Femur (tissue), 1 donor: ENCODE measurements around the gene PPP1R12B.
"Not testable (repeated sequence)": the region's sequence is repeated elsewhere in the genome, so short reads cannot be mapped to it uniquely, and the experiment has no call there.

ENCODE experiments used
- DNase-seq: peaks from one replicate; pipeline ENCODE4 v3.0.0-alpha.2; 2017

PPP1R12B gene

GRCh38 chr1:202540014-202540413 lies 191.5 kb downstream of the PPP1R12B start:
- DNase-seq, result no peak

GRCh38 chr1:202540448-202540847 lies 191.9 kb downstream of the PPP1R12B start:
- no peak for DNase-seq

- not testable (repeated sequence) for DNase-seq
Observed at GRCh38 chr1:202540858-202541257, 192.4 kb downstream of the PPP1R12B start.

DNA sequence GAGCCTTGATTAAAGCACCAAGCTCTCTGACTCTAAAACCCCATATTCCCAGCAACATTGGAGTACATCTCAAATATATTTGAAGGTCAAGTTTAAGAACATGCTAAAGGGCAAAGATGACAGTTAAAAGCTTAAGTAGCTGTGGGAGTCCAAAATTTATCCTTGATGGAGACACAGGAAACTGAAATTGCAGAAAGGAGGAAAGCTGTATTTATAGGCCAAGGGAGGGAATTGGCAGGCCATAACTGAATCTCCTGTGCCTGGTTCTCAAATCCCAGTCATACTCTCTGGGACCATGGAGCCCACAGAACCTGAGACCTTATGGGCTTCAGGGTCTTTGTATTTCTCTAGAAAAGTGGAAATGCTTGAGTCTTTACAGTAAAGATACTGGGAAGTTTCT lies 193.9 kb downstream of the PPP1R12B start:
- not testable (repeated sequence) for DNase-seq

GRCh38 chr1:202543537-202543936 lies 195.0 kb downstream of the PPP1R12B start:
- DNase-seq, result peak; percentile 36

DNA sequence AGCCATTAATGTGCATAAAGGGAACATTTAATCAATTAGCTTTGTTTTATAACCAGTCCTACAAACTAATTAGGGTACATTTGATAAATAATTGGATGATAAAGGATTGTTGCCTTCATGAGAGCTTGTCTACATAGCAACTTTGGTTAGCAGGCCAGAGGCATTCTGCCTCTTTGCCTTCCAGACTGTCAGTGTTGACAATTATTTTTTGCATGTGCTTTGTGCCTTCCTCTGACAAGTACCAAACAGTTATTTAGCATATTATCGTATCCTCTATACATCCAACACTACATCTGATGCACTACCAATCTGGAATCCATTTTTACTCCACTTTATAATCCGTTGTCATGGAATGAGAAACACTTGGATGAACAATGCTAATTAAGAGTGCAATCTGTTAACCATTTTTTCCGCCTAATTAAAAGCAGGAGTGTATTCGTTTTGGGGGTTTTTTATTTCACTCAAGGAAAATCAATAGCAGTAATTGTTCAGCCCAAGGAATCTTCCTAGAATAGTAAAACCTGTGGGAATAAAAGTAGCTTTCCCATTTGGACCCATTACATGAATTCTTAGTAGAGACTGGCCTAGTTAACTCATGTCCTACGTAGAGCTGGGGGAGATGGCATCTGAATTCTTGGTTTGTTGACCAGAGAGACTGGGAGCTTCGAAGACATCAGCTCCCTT lies 196.4 kb downstream of the PPP1R12B start:
- not testable (repeated sequence) for DNase-seq

DNA sequence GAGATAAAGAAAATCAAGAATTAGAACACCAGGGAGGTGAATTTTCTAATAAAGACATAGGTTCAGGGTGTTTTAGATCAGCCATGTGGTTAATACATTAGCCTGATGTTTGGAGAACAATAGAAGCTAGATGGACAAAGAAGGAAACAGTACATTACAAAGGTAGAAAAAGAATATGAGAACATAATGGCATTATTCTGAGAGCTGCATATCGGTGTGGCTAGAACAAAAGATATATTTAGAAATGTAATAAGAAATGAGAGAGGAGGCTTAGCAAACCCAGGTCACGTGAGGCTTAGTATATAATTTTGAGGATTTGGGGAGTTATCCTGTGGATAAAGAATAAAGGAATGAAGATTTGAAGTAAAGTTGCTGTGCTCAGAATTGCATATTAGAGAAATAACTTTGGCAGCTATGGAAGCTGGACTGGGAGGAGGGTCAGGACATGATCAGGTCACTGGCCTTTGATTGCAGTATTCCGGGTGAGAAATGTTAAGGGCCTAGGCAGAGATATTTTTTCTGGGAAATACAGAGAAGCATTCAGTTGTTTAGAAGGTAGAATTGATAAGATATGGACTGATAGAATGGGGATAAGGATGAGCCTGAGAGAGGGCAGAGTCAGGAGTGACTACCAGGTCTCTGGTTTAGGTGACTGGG lies 197.3 kb downstream of the PPP1R12B start:
- not testable (repeated sequence) for DNase-seq

DNA sequence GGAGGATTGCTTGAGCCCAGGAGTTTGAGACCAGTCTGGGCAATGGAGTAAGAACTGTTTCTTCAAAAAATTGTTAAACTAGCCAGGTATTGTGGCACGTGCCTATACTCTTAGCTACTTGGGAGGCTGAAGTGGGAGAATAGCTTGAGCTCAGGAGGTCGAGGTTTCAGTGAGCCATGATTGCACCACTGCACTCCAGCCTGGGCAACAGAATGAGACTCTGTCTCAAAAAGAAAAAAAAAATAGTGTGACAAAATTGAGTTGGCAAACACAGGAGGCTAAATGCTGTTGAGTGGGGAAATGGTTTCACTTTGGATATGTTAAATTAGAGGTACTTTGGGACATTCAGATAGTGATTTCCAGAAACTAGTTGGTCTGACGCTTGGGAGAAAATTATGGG lies 197.9 kb downstream of the PPP1R12B start:
- not testable (repeated sequence) for DNase-seq

DNA sequence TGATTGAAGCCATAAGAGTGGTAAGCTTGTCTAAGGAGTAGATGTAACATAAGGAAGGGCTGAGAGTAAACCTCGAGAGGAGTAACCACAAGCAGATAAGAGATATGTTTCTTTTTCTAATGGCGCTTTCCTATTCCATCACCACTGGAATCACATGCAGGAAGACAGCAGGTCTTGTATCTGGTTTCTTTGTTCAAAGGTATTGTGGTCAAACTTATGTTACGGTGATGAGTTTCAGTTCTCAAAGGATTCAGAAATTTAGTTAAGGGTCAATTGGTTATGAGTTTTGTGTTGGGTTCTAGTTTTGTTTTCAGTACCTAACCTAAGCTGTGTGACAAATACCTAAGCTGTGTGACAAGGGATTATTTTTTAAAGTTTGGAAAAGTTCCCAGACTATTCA lies 198.3 kb downstream of the PPP1R12B start:
- not testable (repeated sequence) for DNase-seq

- DNase-seq, result no peak
Observed at GRCh38 chr1:202547215-202547614, 198.7 kb downstream of the PPP1R12B start.

- not testable (repeated sequence) for DNase-seq
Observed at GRCh38 chr1:202550088-202550487, 201.6 kb downstream of the PPP1R12B start.

GRCh38 chr1:202551683-202552082 lies 203.2 kb downstream of the PPP1R12B start:
- DNase-seq, result no peak

- DNase-seq, result not testable (repeated sequence)
Observed at GRCh38 chr1:202552615-202553014, 204.1 kb downstream of the PPP1R12B start.

DNA sequence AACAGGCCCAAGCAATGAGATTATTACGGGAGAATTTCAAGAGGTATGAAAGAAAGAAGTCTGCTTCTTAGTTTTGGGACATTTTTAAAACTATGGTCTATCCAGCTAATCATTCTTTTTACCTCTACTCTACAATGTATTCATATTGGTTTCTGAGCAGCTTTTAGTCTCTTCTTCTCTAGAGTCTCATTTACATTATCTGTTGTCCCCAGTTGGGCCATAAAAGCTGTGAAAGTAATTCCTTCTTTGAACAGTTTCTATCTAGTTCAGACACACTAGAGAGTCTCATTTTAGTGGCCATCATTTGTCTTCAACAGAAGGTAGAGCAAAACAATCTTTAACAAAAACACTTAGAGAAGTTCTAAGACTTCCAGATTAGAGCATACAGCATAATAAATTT lies 204.6 kb downstream of the PPP1R12B start:
- not testable (repeated sequence) for DNase-seq

DNA sequence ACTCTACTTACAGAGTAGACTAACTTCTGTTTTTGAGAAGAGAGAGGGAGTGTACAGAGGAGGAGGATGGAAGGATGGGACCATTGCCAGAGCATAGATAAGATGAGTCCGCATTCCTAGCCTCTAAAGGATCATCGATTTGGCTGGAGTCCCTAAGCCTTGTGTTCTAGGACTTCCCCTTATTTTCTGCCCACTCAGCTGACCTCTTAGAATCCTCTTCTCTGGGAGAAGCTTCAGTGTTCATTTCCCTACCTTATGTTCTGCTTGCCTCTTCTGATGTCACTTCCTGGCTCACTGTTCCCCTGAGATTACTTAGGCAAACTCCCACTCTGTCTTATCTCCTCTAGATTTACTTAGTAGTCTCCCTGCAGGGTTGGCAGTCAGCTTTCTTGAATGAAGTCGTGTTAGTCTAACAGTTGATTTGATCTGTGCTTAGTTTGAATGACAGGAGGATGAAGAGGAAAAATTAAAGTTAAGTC lies 205.1 kb downstream of the PPP1R12B start:
- DNase-seq, result no peak

DNA sequence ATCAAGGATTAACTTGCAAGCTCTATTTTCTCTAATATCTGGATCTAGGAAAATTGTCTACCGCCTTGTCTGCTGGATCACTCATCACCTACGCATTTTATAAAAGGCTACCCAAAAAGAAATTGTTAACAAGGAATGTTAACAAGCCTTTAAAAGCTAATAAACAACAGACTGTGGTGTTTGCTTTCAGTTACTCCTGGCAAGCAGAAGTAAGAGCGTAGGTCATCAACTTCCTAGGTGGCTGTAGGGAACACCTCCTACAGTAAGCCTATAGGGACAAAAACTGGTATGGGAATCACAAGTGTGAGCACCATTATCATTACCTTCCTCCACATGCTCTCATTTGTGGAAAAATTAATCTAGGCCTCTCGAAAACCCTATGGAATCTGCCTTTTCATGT lies 206.1 kb downstream of the PPP1R12B start:
- DNase-seq, result not testable (repeated sequence)

GRCh38 chr1:202556037-202556436 lies 207.5 kb downstream of the PPP1R12B start:
- not testable (repeated sequence) for DNase-seq

- not testable (repeated sequence) for DNase-seq
Observed at GRCh38 chr1:202557662-202558061, 209.2 kb downstream of the PPP1R12B start.

DNA sequence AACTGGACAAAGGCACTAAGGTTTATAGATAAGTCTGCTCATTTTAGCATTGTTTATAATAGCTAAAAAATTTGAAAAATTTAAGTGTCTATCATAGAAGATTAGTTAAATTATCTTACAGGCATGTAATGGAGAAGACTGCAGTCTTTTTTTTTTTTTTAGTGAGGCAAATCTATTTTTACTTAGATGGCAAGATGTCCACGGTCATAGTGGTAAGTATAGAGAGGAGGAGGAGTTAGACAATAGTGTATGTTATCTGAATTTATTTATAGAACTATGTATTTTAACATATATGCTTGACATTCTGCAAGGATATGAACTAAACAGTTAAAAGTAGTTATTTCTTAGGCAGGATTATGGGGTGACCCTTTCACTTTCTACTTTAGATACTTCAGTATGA lies 212.7 kb downstream of the PPP1R12B start:
- no peak for DNase-seq

DNA sequence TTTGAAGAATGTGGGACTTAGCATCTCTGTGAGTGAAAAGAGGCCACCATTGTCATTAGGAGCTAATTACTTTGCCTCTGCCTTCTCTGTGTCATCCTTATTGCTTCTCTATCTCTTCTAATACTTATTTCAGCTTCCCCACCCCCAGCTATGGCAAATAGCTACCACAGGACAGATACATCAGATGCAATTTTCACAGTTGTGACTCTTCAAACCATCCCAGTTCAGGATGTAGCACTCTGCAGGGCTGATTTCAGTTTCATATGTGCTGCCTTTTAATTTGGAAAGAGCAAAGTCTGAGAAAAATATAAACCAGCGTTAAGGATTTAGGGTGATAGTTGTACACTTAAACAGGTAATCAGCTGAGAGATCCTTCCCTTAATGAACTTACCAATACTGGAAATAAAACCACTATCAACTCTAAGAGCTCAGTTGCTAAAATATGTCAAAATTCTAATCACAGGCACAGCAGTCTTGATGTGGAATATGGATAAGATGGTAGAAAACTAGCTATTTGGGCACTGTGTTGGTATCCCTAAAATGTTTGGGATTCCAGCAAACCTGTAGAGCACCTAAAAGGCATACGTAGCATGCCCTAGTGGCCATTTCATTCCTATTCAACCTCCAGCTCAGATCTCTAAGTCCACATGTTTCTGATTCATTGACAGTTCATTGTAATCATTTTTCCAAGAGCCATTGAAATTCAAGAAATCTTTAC lies 213.4 kb downstream of the PPP1R12B start:
- no peak for DNase-seq

DNA sequence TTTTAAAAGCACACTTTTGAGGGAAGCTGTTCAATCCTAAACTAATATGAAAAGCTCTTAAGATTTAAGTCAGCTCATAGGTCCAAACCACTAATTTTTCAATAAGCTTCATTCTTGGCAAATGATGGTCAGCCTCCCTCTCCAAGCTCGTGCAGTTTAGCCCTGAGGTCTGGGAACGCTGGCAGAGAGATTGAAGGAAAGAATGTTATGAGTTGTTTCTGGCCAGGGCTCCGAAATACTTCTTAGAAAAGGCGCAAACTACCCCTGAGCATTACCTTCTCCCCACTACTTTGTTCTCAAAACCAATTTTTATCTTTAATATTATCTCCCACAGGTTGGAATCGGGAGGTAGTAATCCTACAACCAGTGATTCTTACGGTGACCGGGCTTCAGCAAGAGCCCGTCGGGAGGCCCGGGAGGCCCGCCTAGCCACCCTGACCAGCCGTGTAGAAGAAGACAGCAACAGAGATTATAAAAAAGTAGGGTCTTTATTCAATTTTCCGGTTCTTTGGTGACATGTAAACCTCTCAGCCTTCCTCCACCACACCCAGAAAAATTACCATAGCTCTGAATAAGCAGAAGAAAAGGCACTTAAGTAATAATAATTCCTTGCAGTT lies 214.1 kb downstream of the PPP1R12B start:
- DNase-seq, result peak; percentile 77

DNA sequence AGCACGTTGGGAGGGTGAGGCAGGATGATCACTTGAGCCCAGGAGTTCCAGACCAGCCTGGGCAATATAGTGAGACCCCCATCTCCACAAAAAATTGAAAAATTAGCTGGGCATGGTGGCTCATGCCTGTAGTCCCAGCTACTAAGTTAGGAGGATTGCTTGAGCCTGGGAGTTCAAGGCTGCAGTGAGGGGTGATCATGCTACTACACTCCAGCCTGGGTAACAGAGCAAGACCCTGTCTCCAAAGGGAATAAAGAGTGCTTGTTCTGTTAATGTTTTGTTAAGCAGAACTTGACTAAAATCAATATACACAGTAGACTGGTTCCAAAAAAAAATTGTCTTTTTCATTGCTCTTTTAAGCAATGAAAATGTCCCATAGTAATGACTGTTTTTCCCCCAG lies 215.3 kb downstream of the PPP1R12B start:
- no peak for DNase-seq

DNA sequence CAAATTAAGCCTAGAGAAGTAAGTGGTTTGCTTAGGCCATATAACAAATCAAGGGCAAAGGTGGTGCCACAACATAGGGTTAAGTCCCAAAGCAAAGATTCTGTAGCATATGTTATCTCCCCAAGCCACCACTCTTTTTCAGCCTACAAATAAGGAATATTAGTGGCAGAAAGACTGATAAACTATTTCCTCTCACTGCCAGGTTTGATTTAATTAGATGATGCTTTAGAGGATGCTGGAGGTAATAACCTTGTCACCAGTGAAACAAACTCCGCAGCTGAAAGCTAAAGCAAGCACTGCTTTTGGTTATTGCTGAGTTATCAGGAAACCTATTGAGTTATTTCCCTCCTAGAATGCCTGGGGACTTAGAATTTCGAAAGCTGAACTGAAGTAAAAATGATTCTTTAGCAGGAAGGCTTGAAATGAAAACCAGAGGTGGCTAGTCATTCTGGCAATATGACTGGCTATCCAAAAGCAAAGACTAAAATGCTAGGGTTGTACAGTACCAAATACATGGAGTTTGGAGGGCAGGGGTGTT lies 216.5 kb downstream of the PPP1R12B start:
- no peak for DNase-seq
